Small intestine (tissue), 7 donors: ENCODE data around the gene NAA10. TPM values are rescaled to one million over a fixed set of nuclear protein-coding genes. Genes with fewer than 3 reads are reported as not detected.

Experiments
- DNase-seq, 2 donors: peaks; one replicate each; pipeline versions ENCODE4 v3.0.0 to v3.0.0-alpha.2; 2013
- FAIRE-seq: peaks from 2 replicates; lab custom pipeline; 2012; peaks lifted over from hg19 to GRCh38; lab: Jason Lieb, UNC
- H3K27ac ChIP-seq, 3 donors: one replicate each; pipeline ENCODE4 v1.5.1; 2013; ENCODE audit warnings: low read length in 2 of 3, mild to moderate bottlenecking in 2 of 3, control low read depth in 1 of 3, inconsistent platforms in 1 of 3, low read depth in 1 of 3, moderate library complexity in 1 of 3
- H3K27me3 ChIP-seq, 3 donors: one replicate each; pipeline ENCODE4 v1.6.1; 2013; ENCODE audit warnings: low read length in 3 of 3, inconsistent platforms in 1 of 3; ENCODE audit not compliant: control insufficient read depth in 3 of 3, insufficient read depth in 3 of 3
- H3K36me3 ChIP-seq, 3 donors: one replicate each; pipeline ENCODE4 v1.6.1; 2013; ENCODE audit warnings: low read length in 3 of 3, inconsistent platforms in 1 of 3, low read depth in 1 of 3, mild to moderate bottlenecking in 1 of 3, moderate library complexity in 1 of 3; ENCODE audit not compliant: control insufficient read depth in 3 of 3, insufficient read depth in 2 of 3
- H3K4me1 ChIP-seq, 3 donors: one replicate each; pipeline ENCODE4 v1.6.1; 2013; ENCODE audit warnings: low read length in 2 of 3, inconsistent platforms in 1 of 3, low read depth in 1 of 3, mild to moderate bottlenecking in 1 of 3, moderate library complexity in 1 of 3; ENCODE audit not compliant: control insufficient read depth in 3 of 3, insufficient read depth in 2 of 3
- H3K4me3 ChIP-seq, 3 donors: one replicate each; pipeline ENCODE4 v1.5.1; 2013; ENCODE audit warnings: low read length in 3 of 3, control low read depth in 1 of 3, inconsistent platforms in 1 of 3, low read depth in 1 of 3, mild to moderate bottlenecking in 1 of 3, moderate library complexity in 1 of 3
- H3K9me3 ChIP-seq, 2 donors: one replicate each; pipeline ENCODE4 v1.6.1; 2013; ENCODE audit warnings: low read depth in 1 of 2, low read length in 1 of 2; ENCODE audit not compliant: control insufficient read depth in 2 of 2, insufficient read depth in 1 of 2
- WGBS, 3 donors: extraction: QIAGEN DNeasy Blood & Tissue Kit; methylation state at CpG; one replicate each; pipeline ENCODE4 v1.1.7; 2013; 5-methylcytosine and 5-hydroxymethylcytosine counted together
- polyA plus RNA-seq, 4 donors: library from polyadenylated mRNA; stranded (reverse) in 3 of 4; unstranded in 1 of 4; fragments of 200-250 nt in 3 of 4; fragments of 120-200 nt in 1 of 4; gene quantifications; one replicate each; pipeline versions ENCODE4 v1.2.1 to v1.2.3, GENCODE V29; 2013
- donor health status: healthy with polysubstance abuse.
- donor health status: control.
- donor health status: control.
- donor health status: Bipolar disorder and iron deficiency.
- donor health status: healthy.

The NAA10 gene
- polyA plus RNA-seq, 4 donors = 55.6 to 152 (median 107) TPM

GRCh38 chrX:153941336-153942252 lies 6.8 kb upstream of the NAA10 start:
- FAIRE-seq = no peak
- peaks cover 0 to 28% (median 0%) of the 10 kb centered on the region in 3 donors for H3K36me3 ChIP-seq
- peak overlapping the region in 1 of 3 donors; percentile 13 for H3K4me3 ChIP-seq
- no peak overlapping the region for H3K27ac ChIP-seq
- peak in 1 of 2 donors; percentile 40 for DNase-seq
- no peaks in the 10 kb centered on the region for H3K9me3 ChIP-seq
- peaks cover 0 to 29% (median 0%) of the 10 kb centered on the region in 3 donors for H3K4me1 ChIP-seq
- 35 to 48% (median 45%) methylated on average over 14 to 22 of the region's 23 CpGs for WGBS, 3 donors
- H3K27me3 ChIP-seq = no peaks in the 10 kb centered on the region

GRCh38 chrX:153939573-153939972 lies 4.7 kb upstream of the NAA10 start:
- H3K4me1 ChIP-seq = peaks cover 0 to 19% (median 0%) of the 10 kb centered on the region in 3 donors
- DNase-seq (no peak), FAIRE-seq (no peak)
- no peaks in the 10 kb centered on the region for H3K9me3 ChIP-seq
- no peaks in the 10 kb centered on the region for H3K27me3 ChIP-seq
- WGBS, 3 donors = 70 to 94% (median 70%) methylated on average over 4 to 7 of the region's 7 CpGs
- no peak overlapping the region for H3K4me3 ChIP-seq
- no peak overlapping the region for H3K27ac ChIP-seq
- peaks cover 0 to 25% (median 0%) of the 10 kb centered on the region in 3 donors for H3K36me3 ChIP-seq

GRCh38 chrX:153938226-153938786 lies 3.5 kb upstream of the NAA10 start:
- WGBS, 3 donors = 72 to 81% (median 77%) methylated on average over 10 of the region's 10 CpGs
- FAIRE-seq = no peak
- Histone ChIP-seq H3K9me3 (no peaks in the 10 kb centered on the region), H3K36me3 (peaks cover 0 to 22% (median 0%) of the 10 kb centered on the region in 3 donors), H3K4me3 (no peak overlapping the region), H3K27me3 (no peaks in the 10 kb centered on the region), H3K27ac (no peak overlapping the region), H3K4me1 (peaks cover 0 to 14% (median 3%) of the 10 kb centered on the region in 3 donors)
- DNase-seq = no peak

- peaks cover 0 to 5% (median 3%) of the 10 kb centered on the region in 3 donors for H3K4me1 ChIP-seq
- H3K27ac ChIP-seq = no peak overlapping the region
- no peak overlapping the region for H3K4me3 ChIP-seq
- FAIRE-seq (no peak), DNase-seq (no peak)
- 86 to 95% (median 94%) methylated on average over 3 of the region's 3 CpGs for WGBS, 3 donors
- H3K9me3 ChIP-seq = no peaks in the 10 kb centered on the region
- H3K27me3 ChIP-seq = no peaks in the 10 kb centered on the region
- peaks cover 0 to 22% (median 0%) of the 10 kb centered on the region in 3 donors for H3K36me3 ChIP-seq
These were observed 2.2 kb upstream of the NAA10 start for GRCh38 chrX:153937056-153937455.

GRCh38 chrX:153935326-153935851 lies 552 bp upstream of the NAA10 start:
- DNase-seq = peak in 1 of 2 donors; percentile 31
- Histone ChIP-seq H3K27ac (no peak overlapping the region), H3K36me3 (peaks cover 0 to 39% (median 3%) of the 10 kb centered on the region in 3 donors), H3K4me3 (peak overlapping the region; percentile 30 to 89 (median 32)), H3K4me1 (peaks cover 0 to 3% (median 0%) of the 10 kb centered on the region in 3 donors), H3K9me3 (no peaks in the 10 kb centered on the region), H3K27me3 (no peaks in the 10 kb centered on the region)
- FAIRE-seq = no peak
- 3 to 29% (median 11%) methylated on average over 16 to 29 of the region's 32 CpGs for WGBS, 3 donors

GRCh38 chrX:153934148-153934761 lies 582 bp downstream of the NAA10 start:
- FAIRE-seq (no peak), DNase-seq (no peak)
- no peaks in the 10 kb centered on the region for H3K27me3 ChIP-seq
- H3K36me3 ChIP-seq = peaks cover 0 to 40% (median 3%) of the 10 kb centered on the region in 3 donors
- peaks cover 0 to 3% (median 0%) of the 10 kb centered on the region in 3 donors for H3K4me1 ChIP-seq
- peak overlapping the region in 2 of 3 donors; percentile 33 to 58 for H3K27ac ChIP-seq
- H3K9me3 ChIP-seq = no peaks in the 10 kb centered on the region
- peak overlapping the region; percentile 56 to 89 (median 57) for H3K4me3 ChIP-seq
- 4 to 28% (median 8%) methylated on average over 22 to 33 of the region's 33 CpGs for whole genome bisulfite sequencing, 3 donors

- H3K36me3 ChIP-seq = peaks cover 0 to 37% (median 3%) of the 10 kb centered on the region in 3 donors
- no peaks in the 10 kb centered on the region for H3K27me3 ChIP-seq
- peak overlapping the region in 1 of 3 donors; percentile 58 for H3K27ac ChIP-seq
- H3K4me3 ChIP-seq = peak overlapping the region in 2 of 3 donors; percentile 56 to 89
- FAIRE-seq (no peak), DNase-seq (no peak)
- H3K4me1 ChIP-seq = peaks cover 0 to 3% (median 3%) of the 10 kb centered on the region in 3 donors
- WGBS, 3 donors = 19 to 43% (median 24%) methylated on average over 6 to 7 of the region's 7 CpGs
- no peaks in the 10 kb centered on the region for H3K9me3 ChIP-seq
These were observed 1.1 kb downstream of the NAA10 start for GRCh38 chrX:153933748-153934147.
